SK-N-SH (cell line): ENCODE measurements around the gene TGFBI.

Experiments
- EZH2phosphoT487 ChIP-seq: fragments of 200-600 bp; sonication (generic); IDR thresholded peaks from 2 replicates; pipeline ENCODE4 v1.6.1; 2017; ENCODE audit warnings: low read depth, mixed run types, mild to moderate bottlenecking, antibody characterized with exemption, moderate library complexity, borderline replicate concordance
- JUND ChIP-seq: IDR thresholded peaks from 2 replicates; pipeline ENCODE4 v1.4.0; 2012
- POLR2AphosphoS5 ChIP-seq: IDR thresholded peaks from 2 replicates; pipeline ENCODE4 v1.6.1; 2012; ENCODE audit warnings: low read depth, low read length
- SIN3A ChIP-seq: IDR thresholded peaks from 2 replicates; pipeline ENCODE4 v1.6.1; 2012; ENCODE audit warnings: low read depth, mild to moderate bottlenecking, low read length, moderate library complexity, borderline replicate concordance
- SMC3 ChIP-seq: IDR thresholded peaks from 2 replicates; pipeline ENCODE4 v1.6.1; 2012; ENCODE audit warnings: low read depth, low read length, improper control_type of control experiment
- TAF1 ChIP-seq: IDR thresholded peaks from 2 replicates; pipeline ENCODE4 v1.6.1; 2012; ENCODE audit warnings: low read depth, mild to moderate bottlenecking, low read length, moderate library complexity, borderline replicate concordance
- TF ChIP-seq, protein P1 (sequence below): fragments of 200-600 bp; sonication (generic); IDR thresholded peaks from 2 replicates; pipeline ENCODE4 v1.6.1; 2017; ENCODE audit warnings: antibody characterized with exemption, mild to moderate bottlenecking, moderate library complexity

DNA sequence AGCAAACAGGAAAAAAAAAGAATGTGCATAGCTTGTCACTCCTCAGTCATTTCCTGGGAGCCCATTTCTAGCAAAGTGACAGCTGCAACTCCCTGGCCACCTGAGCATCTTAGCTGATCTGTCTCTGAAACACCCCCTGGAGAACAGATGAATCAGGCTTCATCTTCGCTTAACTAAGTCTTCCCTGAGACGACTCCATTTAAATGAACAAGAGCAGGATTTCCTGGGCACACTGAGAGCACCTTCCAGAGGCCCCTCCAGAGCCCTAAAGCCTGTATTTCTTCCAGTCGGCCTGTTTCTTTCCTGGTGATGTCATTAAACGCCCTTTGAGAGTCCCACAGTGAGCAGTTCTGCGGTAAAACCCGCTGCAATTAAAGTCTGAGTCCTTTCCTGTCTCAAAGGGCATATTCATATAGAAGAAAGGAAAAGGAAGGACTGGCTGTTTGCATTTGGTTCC, 13.9 kb downstream of the TGFBI start:
- TF ChIP-seq POLR2AphosphoS5 (peak; percentile 53), JUND (no peak), SIN3A (peak; percentile 11; the same call in 1 of the 2 replicates), EZH2phosphoT487 (no peak), TAF1 (no peak), SMC3 (no peak)
- TF ChIP-seq, protein P1, sequence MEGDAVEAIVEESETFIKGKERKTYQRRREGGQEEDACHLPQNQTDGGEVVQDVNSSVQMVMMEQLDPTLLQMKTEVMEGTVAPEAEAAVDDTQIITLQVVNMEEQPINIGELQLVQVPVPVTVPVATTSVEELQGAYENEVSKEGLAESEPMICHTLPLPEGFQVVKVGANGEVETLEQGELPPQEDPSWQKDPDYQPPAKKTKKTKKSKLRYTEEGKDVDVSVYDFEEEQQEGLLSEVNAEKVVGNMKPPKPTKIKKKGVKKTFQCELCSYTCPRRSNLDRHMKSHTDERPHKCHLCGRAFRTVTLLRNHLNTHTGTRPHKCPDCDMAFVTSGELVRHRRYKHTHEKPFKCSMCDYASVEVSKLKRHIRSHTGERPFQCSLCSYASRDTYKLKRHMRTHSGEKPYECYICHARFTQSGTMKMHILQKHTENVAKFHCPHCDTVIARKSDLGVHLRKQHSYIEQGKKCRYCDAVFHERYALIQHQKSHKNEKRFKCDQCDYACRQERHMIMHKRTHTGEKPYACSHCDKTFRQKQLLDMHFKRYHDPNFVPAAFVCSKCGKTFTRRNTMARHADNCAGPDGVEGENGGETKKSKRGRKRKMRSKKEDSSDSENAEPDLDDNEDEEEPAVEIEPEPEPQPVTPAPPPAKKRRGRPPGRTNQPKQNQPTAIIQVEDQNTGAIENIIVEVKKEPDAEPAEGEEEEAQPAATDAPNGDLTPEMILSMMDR = no peak
